ENCODE data around the gene HDGFL3. TPM values are rescaled to one million over a fixed set of nuclear protein-coding genes. Genes with fewer than 3 reads are reported as not detected.

Gene HDGFL3
- total and polyA plus RNA-seq, 9 of the 15 experiments (the other 6 are each of a cell fraction or from before 2014, with no cell fraction given) = 6.7 to 42.0 (median 31.4) TPM

DNA sequence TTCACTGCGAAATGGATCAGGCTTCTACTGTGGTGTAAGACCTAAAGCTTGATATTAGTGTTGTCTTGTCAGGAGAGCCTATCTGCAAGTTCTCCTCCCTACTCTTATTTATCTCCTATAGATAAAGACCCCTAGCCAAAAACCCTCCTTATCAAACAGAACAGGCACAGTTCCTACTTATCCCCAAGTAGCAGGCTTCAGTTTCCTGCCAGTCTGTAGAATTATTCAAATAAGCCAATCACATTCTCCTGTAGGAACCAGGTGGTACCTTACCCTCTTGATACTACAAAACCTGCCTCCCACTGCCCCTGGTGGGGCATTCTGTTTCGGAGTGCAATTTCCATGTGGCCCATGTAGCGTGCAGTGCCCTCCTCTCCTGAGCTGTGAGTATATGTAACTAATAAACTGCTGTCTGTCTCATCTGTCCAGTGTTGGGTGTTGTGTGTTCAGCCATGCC lies 28.7 kb downstream of the HDGFL3 start (continued):
- TF ChIP-seq HMGN3 (IDR thresholded peaks at IDR 0.05; ENCODE audit: borderline replicate concordance, extremely low read depth, insufficient read length, low read depth, low read length) (no peak), NCOA2 (IDR thresholded peaks at IDR 0.05; ENCODE audit: partially characterized antibody in 2 of 2) (no peak), EGR1 (conservative IDR thresholded peaks at IDR 0.05) (no peak), MXI1 (IDR thresholded peaks at IDR 0.05; ENCODE audit: low read depth, low read length) (no peak), ZNF354B (CRISPR knock-in tag; IDR thresholded peaks at IDR 0.05) (no peak), POLR2H (tag; IDR thresholded peaks at IDR 0.05; ENCODE audit: low read depth) (no peak), BCOR (IDR thresholded peaks at IDR 0.05) (no peak), RBM34 (IDR thresholded peaks at IDR 0.05; ENCODE audit: borderline replicate concordance, insufficient read depth, low read length) (no peak), SUPT5H (IDR thresholded peaks at IDR 0.05) (no peak), ZZZ3 (IDR thresholded peaks at IDR 0.05) (no peak), NCOA1 (IDR thresholded peaks at IDR 0.05; ENCODE audit: low read depth) (no peak), SRSF3 (IDR thresholded peaks at IDR 0.05; ENCODE audit: insufficient read depth, low read length) (no peak)
- TF ChIP-seq, protein P1, sequence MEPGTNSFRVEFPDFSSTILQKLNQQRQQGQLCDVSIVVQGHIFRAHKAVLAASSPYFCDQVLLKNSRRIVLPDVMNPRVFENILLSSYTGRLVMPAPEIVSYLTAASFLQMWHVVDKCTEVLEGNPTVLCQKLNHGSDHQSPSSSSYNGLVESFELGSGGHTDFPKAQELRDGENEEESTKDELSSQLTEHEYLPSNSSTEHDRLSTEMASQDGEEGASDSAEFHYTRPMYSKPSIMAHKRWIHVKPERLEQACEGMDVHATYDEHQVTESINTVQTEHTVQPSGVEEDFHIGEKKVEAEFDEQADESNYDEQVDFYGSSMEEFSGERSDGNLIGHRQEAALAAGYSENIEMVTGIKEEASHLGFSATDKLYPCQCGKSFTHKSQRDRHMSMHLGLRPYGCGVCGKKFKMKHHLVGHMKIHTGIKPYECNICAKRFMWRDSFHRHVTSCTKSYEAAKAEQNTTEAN (CRISPR knock-in tag; IDR thresholded peaks at IDR 0.05) = no peak
- TF ChIP-seq, protein P2, sequence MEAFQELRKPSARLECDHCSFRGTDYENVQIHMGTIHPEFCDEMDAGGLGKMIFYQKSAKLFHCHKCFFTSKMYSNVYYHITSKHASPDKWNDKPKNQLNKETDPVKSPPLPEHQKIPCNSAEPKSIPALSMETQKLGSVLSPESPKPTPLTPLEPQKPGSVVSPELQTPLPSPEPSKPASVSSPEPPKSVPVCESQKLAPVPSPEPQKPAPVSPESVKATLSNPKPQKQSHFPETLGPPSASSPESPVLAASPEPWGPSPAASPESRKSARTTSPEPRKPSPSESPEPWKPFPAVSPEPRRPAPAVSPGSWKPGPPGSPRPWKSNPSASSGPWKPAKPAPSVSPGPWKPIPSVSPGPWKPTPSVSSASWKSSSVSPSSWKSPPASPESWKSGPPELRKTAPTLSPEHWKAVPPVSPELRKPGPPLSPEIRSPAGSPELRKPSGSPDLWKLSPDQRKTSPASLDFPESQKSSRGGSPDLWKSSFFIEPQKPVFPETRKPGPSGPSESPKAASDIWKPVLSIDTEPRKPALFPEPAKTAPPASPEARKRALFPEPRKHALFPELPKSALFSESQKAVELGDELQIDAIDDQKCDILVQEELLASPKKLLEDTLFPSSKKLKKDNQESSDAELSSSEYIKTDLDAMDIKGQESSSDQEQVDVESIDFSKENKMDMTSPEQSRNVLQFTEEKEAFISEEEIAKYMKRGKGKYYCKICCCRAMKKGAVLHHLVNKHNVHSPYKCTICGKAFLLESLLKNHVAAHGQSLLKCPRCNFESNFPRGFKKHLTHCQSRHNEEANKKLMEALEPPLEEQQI (IDR thresholded peaks at IDR 0.05) = peak; percentile 49; the same call in 1 of the 2 replicates
- TF ChIP-seq, protein P3, sequence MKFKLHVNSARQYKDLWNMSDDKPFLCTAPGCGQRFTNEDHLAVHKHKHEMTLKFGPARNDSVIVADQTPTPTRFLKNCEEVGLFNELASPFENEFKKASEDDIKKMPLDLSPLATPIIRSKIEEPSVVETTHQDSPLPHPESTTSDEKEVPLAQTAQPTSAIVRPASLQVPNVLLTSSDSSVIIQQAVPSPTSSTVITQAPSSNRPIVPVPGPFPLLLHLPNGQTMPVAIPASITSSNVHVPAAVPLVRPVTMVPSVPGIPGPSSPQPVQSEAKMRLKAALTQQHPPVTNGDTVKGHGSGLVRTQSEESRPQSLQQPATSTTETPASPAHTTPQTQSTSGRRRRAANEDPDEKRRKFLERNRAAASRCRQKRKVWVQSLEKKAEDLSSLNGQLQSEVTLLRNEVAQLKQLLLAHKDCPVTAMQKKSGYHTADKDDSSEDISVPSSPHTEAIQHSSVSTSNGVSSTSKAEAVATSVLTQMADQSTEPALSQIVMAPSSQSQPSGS (CRISPR knock-in tag; IDR thresholded peaks at IDR 0.05) = no peak
- TF ChIP-seq, protein P4, sequence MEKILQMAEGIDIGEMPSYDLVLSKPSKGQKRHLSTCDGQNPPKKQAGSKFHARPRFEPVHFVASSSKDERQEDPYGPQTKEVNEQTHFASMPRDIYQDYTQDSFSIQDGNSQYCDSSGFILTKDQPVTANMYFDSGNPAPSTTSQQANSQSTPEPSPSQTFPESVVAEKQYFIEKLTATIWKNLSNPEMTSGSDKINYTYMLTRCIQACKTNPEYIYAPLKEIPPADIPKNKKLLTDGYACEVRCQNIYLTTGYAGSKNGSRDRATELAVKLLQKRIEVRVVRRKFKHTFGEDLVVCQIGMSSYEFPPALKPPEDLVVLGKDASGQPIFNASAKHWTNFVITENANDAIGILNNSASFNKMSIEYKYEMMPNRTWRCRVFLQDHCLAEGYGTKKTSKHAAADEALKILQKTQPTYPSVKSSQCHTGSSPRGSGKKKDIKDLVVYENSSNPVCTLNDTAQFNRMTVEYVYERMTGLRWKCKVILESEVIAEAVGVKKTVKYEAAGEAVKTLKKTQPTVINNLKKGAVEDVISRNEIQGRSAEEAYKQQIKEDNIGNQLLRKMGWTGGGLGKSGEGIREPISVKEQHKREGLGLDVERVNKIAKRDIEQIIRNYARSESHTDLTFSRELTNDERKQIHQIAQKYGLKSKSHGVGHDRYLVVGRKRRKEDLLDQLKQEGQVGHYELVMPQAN (IDR thresholded peaks at IDR 0.05; ENCODE audit: borderline replicate concordance) = no peak
- TF ChIP-seq, protein P5, sequence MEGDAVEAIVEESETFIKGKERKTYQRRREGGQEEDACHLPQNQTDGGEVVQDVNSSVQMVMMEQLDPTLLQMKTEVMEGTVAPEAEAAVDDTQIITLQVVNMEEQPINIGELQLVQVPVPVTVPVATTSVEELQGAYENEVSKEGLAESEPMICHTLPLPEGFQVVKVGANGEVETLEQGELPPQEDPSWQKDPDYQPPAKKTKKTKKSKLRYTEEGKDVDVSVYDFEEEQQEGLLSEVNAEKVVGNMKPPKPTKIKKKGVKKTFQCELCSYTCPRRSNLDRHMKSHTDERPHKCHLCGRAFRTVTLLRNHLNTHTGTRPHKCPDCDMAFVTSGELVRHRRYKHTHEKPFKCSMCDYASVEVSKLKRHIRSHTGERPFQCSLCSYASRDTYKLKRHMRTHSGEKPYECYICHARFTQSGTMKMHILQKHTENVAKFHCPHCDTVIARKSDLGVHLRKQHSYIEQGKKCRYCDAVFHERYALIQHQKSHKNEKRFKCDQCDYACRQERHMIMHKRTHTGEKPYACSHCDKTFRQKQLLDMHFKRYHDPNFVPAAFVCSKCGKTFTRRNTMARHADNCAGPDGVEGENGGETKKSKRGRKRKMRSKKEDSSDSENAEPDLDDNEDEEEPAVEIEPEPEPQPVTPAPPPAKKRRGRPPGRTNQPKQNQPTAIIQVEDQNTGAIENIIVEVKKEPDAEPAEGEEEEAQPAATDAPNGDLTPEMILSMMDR (IDR thresholded peaks at IDR 0.05 in 2 of 3, conservative IDR thresholded peaks at IDR 0.05 in 1 of 3; ENCODE audit: insufficient read depth in 2 of 3, low read depth in 1 of 3, low read length in 3 of 3) = 0 out of 6 replicates have a peak, but pooled peaks of 1 of the 3 experiments have one; percentile 3
